Fibroblast of villous mesenchyme (primary cell): Measurements from ENCODE around the gene TPD52L2. TPM values are rescaled to one million over a fixed set of nuclear protein-coding genes. Genes with fewer than 3 reads are reported as not detected.

ENCODE experiments used
- DNase-seq: peaks from one replicate; pipeline ENCODE4 v3.0.0-alpha.2; 2010; ENCODE audit warnings: low read depth
- H3K4me3 ChIP-seq: 2 replicates; pipeline ENCODE4 v1.5.1; 2011; ENCODE audit warnings: low read depth, mild to moderate bottlenecking, low read length
- total RNA-seq: library from RNA; depleted of rRNA; stranded (reverse); fragments of >200 nt; gene quantifications from 2 replicates; pipeline ENCODE4 v1.2.3, GENCODE V29; 2012
- TF ChIP-seq, protein P1 (sequence below): IDR thresholded peaks from 2 replicates; pipeline ENCODE4 v1.5.1; 2012; ENCODE audit warnings: low read depth, mild to moderate bottlenecking, low read length; ENCODE audit not compliant: insufficient read depth

The TPD52L2 gene
- total RNA-seq, 1 donor, result 115 TPM

DNA sequence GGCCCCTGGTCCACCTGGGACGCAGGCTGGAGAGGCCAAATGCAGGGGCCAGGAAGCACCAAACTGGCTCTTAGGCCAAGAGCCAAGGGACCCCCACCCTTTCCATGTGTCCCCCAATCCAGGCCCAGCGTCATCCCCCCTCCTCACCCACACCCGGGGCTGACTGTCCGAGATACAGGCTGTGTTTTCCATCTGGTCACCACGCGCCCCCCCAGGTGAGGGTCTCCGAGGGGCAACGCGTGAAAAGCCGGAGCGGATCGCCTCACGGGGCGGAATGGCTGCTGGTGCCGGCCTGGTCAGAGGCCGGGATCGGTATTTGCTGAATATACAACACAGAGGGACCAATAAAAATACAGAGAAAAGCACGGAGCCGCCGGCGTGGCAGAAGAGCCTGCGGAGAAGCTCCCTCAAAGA lies 9.0 kb upstream of the TPD52L2 start:
- no peak for DNase-seq
- H3K4me3 ChIP-seq, result no peak overlapping the region
- TF ChIP-seq, protein P1, sequence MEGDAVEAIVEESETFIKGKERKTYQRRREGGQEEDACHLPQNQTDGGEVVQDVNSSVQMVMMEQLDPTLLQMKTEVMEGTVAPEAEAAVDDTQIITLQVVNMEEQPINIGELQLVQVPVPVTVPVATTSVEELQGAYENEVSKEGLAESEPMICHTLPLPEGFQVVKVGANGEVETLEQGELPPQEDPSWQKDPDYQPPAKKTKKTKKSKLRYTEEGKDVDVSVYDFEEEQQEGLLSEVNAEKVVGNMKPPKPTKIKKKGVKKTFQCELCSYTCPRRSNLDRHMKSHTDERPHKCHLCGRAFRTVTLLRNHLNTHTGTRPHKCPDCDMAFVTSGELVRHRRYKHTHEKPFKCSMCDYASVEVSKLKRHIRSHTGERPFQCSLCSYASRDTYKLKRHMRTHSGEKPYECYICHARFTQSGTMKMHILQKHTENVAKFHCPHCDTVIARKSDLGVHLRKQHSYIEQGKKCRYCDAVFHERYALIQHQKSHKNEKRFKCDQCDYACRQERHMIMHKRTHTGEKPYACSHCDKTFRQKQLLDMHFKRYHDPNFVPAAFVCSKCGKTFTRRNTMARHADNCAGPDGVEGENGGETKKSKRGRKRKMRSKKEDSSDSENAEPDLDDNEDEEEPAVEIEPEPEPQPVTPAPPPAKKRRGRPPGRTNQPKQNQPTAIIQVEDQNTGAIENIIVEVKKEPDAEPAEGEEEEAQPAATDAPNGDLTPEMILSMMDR, result no peak

DNA sequence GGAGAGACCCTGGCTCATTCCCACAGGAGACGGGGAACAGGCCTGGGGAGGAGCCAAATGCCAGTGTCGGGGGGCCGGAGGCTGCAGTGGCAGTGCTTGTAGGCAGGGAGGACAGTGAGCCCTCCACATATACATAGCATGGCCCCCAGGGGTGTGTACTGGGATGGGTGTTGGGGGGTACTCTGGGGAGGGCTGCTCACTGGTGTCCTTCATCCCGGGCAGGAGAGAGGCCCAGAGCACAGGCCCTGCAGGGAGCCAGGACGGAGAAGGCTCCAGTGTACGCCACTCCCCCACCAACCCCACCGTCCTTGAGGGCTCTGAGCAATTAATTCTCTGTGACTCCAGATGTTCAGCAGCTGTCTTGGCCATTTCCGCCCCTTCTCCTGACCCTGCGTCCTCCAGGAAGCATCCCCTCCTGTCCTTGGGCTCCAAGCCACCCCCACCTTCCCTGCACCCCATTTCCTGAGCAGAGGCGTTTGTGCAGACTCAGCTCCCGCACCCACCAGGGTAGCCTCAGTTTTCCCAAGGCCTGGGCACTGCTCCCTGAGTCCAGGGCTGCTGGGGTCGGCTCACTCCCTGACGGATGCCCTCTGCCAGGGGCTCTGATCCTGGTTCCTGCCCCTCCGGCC lies 7.2 kb upstream of the TPD52L2 start:
- H3K4me3 ChIP-seq, result no peak overlapping the region
- peak; percentile 68 for DNase-seq
- TF ChIP-seq, protein P1, result no peak

DNA sequence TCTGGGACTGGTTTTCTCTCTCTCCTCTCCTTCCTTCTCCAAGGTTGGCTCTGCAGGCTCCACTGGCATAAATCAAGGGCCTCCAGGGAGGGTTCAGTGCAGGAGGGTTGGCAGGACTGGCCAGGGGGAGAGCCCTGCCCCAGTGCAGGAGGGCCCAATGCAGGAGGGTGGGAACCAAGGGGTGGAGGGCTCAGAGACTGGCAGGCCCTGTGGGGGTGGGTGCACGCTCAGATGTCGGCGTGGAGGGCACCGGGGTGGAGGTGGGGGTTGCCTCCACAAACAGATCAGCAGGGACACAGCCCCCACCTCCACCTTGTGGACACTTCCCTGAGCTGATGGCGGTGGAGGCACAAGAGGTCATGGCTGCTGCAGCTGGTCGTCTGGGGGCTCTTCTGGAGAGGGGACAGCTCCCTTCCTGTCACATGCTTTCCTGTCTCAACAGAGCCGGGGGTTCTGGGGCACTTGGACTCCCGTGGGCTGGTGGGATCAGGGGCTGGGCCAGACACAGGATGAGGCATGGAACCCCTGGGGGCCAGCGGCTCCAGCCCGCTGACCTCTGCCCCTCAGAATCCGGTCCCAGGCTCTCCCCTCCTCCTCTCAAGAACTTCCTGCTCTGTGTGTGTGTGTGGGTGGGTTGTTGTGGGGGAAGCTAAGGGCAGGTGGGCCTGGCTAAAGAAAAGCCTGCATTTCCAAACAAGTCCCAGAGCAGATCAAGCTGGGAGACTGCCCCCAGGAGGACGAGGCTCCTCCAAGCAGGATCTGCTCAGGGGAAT lies 6.5 kb upstream of the TPD52L2 start:
- TF ChIP-seq, protein P1, result peak; percentile 54
- DNase-seq, result peak; percentile 79
- H3K4me3 ChIP-seq, result no peak overlapping the region

DNA sequence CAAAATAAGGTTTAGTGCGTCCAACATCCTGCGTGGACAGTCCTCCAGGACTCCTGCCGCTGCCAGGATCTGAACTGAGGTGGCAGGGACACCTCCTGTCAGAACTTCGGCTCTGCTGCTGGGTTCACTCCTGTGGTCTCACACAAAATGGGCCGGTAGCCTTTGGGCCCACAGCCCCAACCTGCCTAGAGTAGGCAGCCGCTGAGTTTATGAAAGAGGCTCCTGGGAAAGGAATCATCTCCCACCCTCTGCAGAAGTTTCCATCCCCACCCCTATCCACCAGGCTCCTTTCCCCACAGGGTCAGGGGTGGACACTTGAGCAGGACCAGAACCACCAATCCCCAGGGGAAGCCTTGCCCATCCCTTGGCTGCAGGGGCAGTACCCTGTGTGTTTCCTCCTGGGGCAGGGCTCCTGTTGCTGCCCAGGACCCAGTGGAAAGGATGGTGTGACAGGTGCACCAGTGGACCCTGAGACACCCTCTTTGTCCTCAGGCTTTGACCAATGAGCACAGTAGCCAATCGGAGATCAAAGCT lies 5.8 kb upstream of the TPD52L2 start:
- TF ChIP-seq, protein P1, result no peak
- DNase-seq, result no peak
- no peak overlapping the region for H3K4me3 ChIP-seq

DNA sequence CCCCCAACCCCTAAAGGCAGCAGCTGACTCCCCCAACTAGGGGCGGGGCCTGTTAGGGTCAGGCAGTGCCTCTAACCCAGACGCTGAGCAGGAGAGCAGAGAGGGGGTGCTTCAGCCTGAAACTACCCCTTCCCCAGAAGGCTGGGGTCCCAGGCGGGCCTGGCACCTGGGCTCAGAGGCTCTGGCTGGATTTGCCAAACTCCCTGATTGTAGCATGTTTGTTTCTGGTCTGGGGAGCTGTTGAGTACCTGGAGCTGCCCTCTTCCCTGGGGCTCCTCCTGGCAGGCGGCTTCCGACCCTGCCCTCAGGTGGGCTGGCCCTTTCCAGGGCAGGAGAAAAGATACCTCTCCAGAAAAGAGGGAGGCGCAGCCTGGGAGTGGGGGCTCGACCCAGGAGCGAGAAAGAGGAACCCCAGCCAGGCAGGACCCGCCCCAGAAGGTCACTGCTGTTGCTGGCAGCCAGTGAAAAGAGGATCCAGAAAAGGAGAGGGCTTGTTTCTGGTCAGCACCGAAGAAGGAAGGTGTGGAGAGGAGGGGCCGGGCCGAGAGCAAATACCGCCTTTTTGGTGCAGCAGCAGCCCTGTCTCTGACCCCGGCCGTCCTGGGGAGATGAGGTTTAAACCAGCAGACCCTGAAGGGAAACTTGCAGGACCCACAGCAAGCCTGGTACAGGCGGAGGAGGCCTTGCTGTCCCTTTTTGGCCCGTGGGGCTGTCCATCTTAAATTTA lies 4.6 kb upstream of the TPD52L2 start:
- DNase-seq, result no peak
- no peak overlapping the region for H3K4me3 ChIP-seq
- TF ChIP-seq, protein P1, result no peak

DNA sequence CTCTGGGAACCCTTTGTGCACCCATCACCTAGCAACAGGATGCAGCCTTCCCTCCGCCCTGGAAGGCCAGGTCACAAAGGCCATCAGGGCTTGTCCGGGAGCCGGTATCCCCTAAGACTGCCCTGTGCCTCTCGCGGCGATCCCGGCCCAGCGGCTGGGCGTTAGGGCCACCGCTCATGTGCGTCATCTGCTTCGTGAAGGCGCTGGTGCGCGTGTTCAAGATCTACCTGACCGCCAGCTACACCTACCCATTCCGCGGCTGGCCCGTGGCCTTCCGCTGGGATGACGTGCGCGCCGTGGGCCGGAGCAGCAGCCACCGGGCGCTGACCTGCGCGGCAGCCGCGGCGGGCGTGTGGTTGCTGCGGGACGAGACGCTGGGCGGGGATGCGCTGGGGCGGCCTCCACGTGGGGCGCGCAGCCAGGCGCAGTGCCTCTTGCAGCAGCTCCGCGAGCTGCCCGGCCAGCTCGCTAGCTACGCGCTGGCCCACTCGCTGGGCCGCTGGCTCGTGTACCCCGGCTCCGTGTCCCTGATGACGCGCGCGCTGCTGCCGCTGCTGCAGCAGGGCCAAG lies 3.6 kb upstream of the TPD52L2 start, which contains the start of gene ABHD16B:
Gene ABHD16B, plus strand, starts transcription at position 134 of the 570 bp plus-strand sequence. Its CDS starts 43 bp downstream, at position 177.
- no peak for DNase-seq
- H3K4me3 ChIP-seq, result no peak within 1 kb of the TSS
- TF ChIP-seq, protein P1, result no peak
